HCT116 (cell line): ENCODE results near the gene TBC1D30. TPM values are rescaled to one million over a fixed set of nuclear protein-coding genes. Genes with fewer than 3 reads are reported as not detected.

Experiments used
- ATAC-seq: fragments of 200-7000 bp; cut with Tn5 transposase; 2 replicates; pipeline ENCODE4 v1.9.1; 2020; ENCODE audit warnings: mild to moderate bottlenecking, moderate library complexity
- BruUV-seq: library from RNA; stranded (reverse); fragments of 400-500 nt; replicated peaks from 2 replicates; lab custom pipeline; 2021; lab: Mats Ljungman, UMichigan
- CTCF ChIA-PET: fragments of 300-600 bp; sonication (Branson Sonifier 250); formaldehyde crosslinking; loops from one replicate; lab custom pipeline; 2021; ENCODE audit warnings: antibody characterized with exemption; lab: Charles Lee
- POLR2A ChIA-PET: fragments of 300-600, 350-600 bp; sonication (Branson Sonifier 250); formaldehyde crosslinking; loops from one replicate; lab custom pipeline; 2021; ENCODE audit warnings: antibody characterized with exemption; lab: Charles Lee
- RAD21 ChIA-PET, 2 experiments: fragments of 300-600 bp; sonication (Branson Sonifier 250); formaldehyde crosslinking; loops; one replicate each; lab custom pipeline; 2023; ENCODE audit warnings: low total read pairs in 2 of 2; ENCODE audit not compliant: uncharacterized antibody in 2 of 2, unreplicated experiment in 2 of 2, low non-redundant PET in 1 of 2; lab: Charles Lee
- DNase-seq: peaks from one replicate; pipeline ENCODE4 v3.0.0-alpha.2; 2010; ENCODE audit warnings: low read depth, low spot score
- H2AFZ ChIP-seq: fragments of 200-600 bp; shearing (Covaris generic), sonication (generic); 2 replicates; pipeline ENCODE4 v1.6.1; 2017; ENCODE audit warnings: low read depth, mixed run types, mixed read lengths, antibody characterized with exemption, low read length; ENCODE audit not compliant: poor library complexity, severe bottlenecking
- H3K27ac ChIP-seq: 2 replicates; pipeline ENCODE4 v1.5.1; 2012; ENCODE audit warnings: low read depth, low read length
- H3K27me3 ChIP-seq: fragments of 200-600 bp; sonication (generic); 2 replicates; pipeline ENCODE4 v1.6.1; 2016; ENCODE audit warnings: mixed run types, low read length, mixed read lengths; ENCODE audit not compliant: insufficient read depth
- H3K36me3 ChIP-seq, 2 experiments: fragments of 200-500 bp in 1 of 2; fragments of 200-600 bp in 1 of 2; sonication (Bioruptor generic) in 1 of 2; sonication (generic) in 1 of 2; 2 replicates each; pipeline versions ENCODE4 v1.5.1 to v1.6.1; 2014 to 2016; ENCODE audit warnings: low read length in 2 of 2, inconsistent platforms in 1 of 2, mixed read lengths in 1 of 2, mixed run types in 1 of 2; ENCODE audit not compliant: insufficient read depth in 2 of 2, control insufficient read depth in 1 of 2
- H3K4me1 ChIP-seq, 2 experiments: fragments of 200-600 bp in 1 of 2; sonication (generic) in 1 of 2; 2 replicates each; pipeline versions ENCODE4 v1.5.1 to v1.6.1; 2012 to 2017; ENCODE audit warnings: low read length in 2 of 2, inconsistent platforms in 1 of 2, mild to moderate bottlenecking in 1 of 2, mixed read lengths in 1 of 2, mixed run types in 1 of 2, moderate library complexity in 1 of 2; ENCODE audit not compliant: insufficient read depth in 2 of 2, control insufficient read depth in 1 of 2
- H3K4me2 ChIP-seq: fragments of 200-600 bp; sonication (generic); 2 replicates; pipeline ENCODE4 v1.6.1; 2017; ENCODE audit warnings: mixed run types, low read length, mixed read lengths
- H3K4me3 ChIP-seq, 2 experiments: fragments of 200-600 bp in 1 of 2; sonication (generic) in 1 of 2; replicated peaks in 1 of 2; 2 replicates each; pipeline ENCODE4 v1.5.1; 2011 to 2016; ENCODE audit warnings: low read length in 2 of 2, control low read depth in 1 of 2, low read depth in 1 of 2, mild to moderate bottlenecking in 1 of 2, mixed read lengths in 1 of 2, mixed run types in 1 of 2
- H3K79me2 ChIP-seq: fragments of 200-600 bp; sonication (generic); 2 replicates; pipeline ENCODE4 v1.6.1; 2017; ENCODE audit warnings: mild to moderate bottlenecking, mixed run types, low read length, moderate library complexity, mixed read lengths; ENCODE audit not compliant: insufficient read depth
- H3K9ac ChIP-seq: fragments of 200-600 bp; sonication (generic); 2 replicates; pipeline ENCODE4 v1.6.1; 2016; ENCODE audit warnings: low read length, mixed read lengths
- H3K9me2 ChIP-seq: fragments of 200-600 bp; sonication (generic), shearing (Covaris generic); 2 replicates; pipeline ENCODE4 v1.6.1; 2017; ENCODE audit warnings: mixed run types, mild to moderate bottlenecking, moderate library complexity; ENCODE audit not compliant: insufficient read depth
- H3K9me3 ChIP-seq, 2 experiments: fragments of 200-500 bp in 1 of 2; fragments of 200-600 bp in 1 of 2; sonication (Bioruptor generic) in 1 of 2; sonication (generic) in 1 of 2; 2 replicates each; pipeline ENCODE4 v1.6.1; 2014 to 2017; ENCODE audit warnings: low read length in 2 of 2, mixed read lengths in 2 of 2, inconsistent platforms in 1 of 2, low read depth in 1 of 2, mild to moderate bottlenecking in 1 of 2, mixed run types in 1 of 2, moderate library complexity in 1 of 2; ENCODE audit not compliant: control insufficient read depth in 1 of 2, insufficient read depth in 1 of 2
- H4K20me1 ChIP-seq: fragments of 200-600 bp; sonication (generic), shearing (Covaris generic); 2 replicates; pipeline ENCODE4 v1.6.1; 2017; ENCODE audit warnings: mixed run types, mild to moderate bottlenecking, moderate library complexity; ENCODE audit not compliant: insufficient read depth
- ATF3 ChIP-seq: IDR thresholded peaks from 2 replicates; pipeline ENCODE4 v1.6.1; 2012
- CBX3 ChIP-seq: IDR thresholded peaks from 2 replicates; pipeline ENCODE4 v1.6.1; 2012; ENCODE audit warnings: low read depth
- CEBPB ChIP-seq: IDR thresholded peaks from 2 replicates; pipeline ENCODE4 v1.6.1; 2012; ENCODE audit warnings: low read depth
- ELF1 ChIP-seq: IDR thresholded peaks from 2 replicates; pipeline ENCODE4 v1.6.1; 2012; ENCODE audit warnings: low read depth, borderline replicate concordance
- EZH2 ChIP-seq: fragments of 200-600 bp; sonication (generic); IDR thresholded peaks from 2 replicates; pipeline ENCODE4 v1.6.1; 2017; ENCODE audit warnings: antibody characterized with exemption, mixed run types
- EZH2phosphoT487 ChIP-seq: fragments of 200-600 bp; IDR thresholded peaks from 2 replicates; pipeline ENCODE4 v1.6.1; 2018; ENCODE audit warnings: antibody characterized with exemption, borderline replicate concordance
- FOSL1 ChIP-seq: IDR thresholded peaks from 2 replicates; pipeline ENCODE4 v1.6.1; 2012; ENCODE audit warnings: low read depth
- JUND ChIP-seq: IDR thresholded peaks from 2 replicates; pipeline ENCODE4 v1.6.1; 2012
- MAX ChIP-seq: IDR thresholded peaks from 2 replicates; pipeline ENCODE4 v1.6.1; 2012
- POLR2A ChIP-seq: IDR thresholded peaks from 2 replicates; pipeline ENCODE4 v1.7.0; 2011; ENCODE audit warnings: borderline replicate concordance; ENCODE audit not compliant: insufficient read depth, insufficient read length; ENCODE audit errors: extremely low read depth
- POLR2AphosphoS5 ChIP-seq: IDR thresholded peaks from 2 replicates; pipeline ENCODE4 v1.6.1; 2011; ENCODE audit warnings: mild to moderate bottlenecking, low read depth, low read length, moderate library complexity
- REST ChIP-seq: IDR thresholded peaks from 2 replicates; pipeline ENCODE4 v1.6.1; 2012; ENCODE audit warnings: low read depth
- SIN3A ChIP-seq: IDR thresholded peaks from 2 replicates; pipeline ENCODE4 v1.6.1; 2012; ENCODE audit warnings: low read depth
- SP1 ChIP-seq: IDR thresholded peaks from 2 replicates; pipeline ENCODE4 v1.6.1; 2012; ENCODE audit warnings: low read depth
- SRF ChIP-seq: IDR thresholded peaks from 2 replicates; pipeline ENCODE4 v1.6.1; 2012; ENCODE audit warnings: low read depth
- TCF7L2 ChIP-seq: IDR thresholded peaks from 2 replicates; pipeline ENCODE4 v1.7.0; 2011; ENCODE audit warnings: borderline replicate concordance, inconsistent platforms; ENCODE audit not compliant: insufficient read depth, insufficient read length; ENCODE audit errors: extremely low read depth
- YY1 ChIP-seq: IDR thresholded peaks from 2 replicates; pipeline ENCODE4 v1.6.1; 2011; ENCODE audit warnings: low read length, low read depth, moderate library complexity, mild to moderate bottlenecking; ENCODE audit not compliant: insufficient replicate concordance; ENCODE audit errors: extremely low read depth
- ZBTB33 ChIP-seq: IDR thresholded peaks from 2 replicates; pipeline ENCODE4 v1.6.1; 2011; ENCODE audit warnings: mild to moderate bottlenecking, low read length, moderate library complexity; ENCODE audit not compliant: insufficient replicate concordance; ENCODE audit errors: extremely low read depth
- intact Hi-C: fragments of 100-400 bp; cut with micrococcal nuclease; formaldehyde crosslinking; loops from 2 replicates; pipeline ENCODE4 v1.10.0; 2022
- total RNA-seq: library from RNA; stranded (reverse); gene quantifications from one replicate; pipeline ENCODE4 v1.2.1, GENCODE V29; 2021; ENCODE audit not compliant: unreplicated experiment

TBC1D30 gene
- total RNA-seq, 1 experiment from 2014 or later: 24.1 TPM

- H4K20me1 ChIP-seq: no peaks in the 10 kb centered on the region
- no peaks in the 10 kb centered on the region for H3K36me3 ChIP-seq
- BruUV-seq: no TSS peak
- no peak overlapping the region for H2AFZ ChIP-seq
- H3K4me3 ChIP-seq: no peak overlapping the region
- TF ChIP-seq REST (no peak), MAX (no peak), JUND (no peak), POLR2AphosphoS5 (no peak), YY1 (no peak), SRF (no peak), SIN3A (no peak), EZH2phosphoT487 (no peak), POLR2A (no peak), CEBPB (no peak), FOSL1 (no peak), SP1 (no peak), ATF3 (no peak), ZBTB33 (no peak), TCF7L2 (no peak), ELF1 (no peak), CBX3 (no peak), EZH2 (no peak)
- no peak overlapping the region for H3K9ac ChIP-seq
- intact Hi-C loops: no loop called here
- peaks cover 0 to 16% of the 10 kb centered on the region in 2 experiments; a peak in 2 of 4 replicates for H3K4me1 ChIP-seq
- ChIA-PET POLR2A (no interaction called here), RAD21 (no interaction called here), CTCF (interaction anchor here (3.6 kb wide), 1 partner anchor 13 kb away, joined by 23 read pairs; no protein-coding TSS in a partner anchor)
- ATAC-seq (no peak), DNase-seq (no peak)
- H3K9me3 ChIP-seq: no peaks in the 10 kb centered on the region
- H3K9me2 ChIP-seq: no peaks in the 10 kb centered on the region
- H3K79me2 ChIP-seq: peaks cover 24% of the 10 kb centered on the region
- H3K27me3 ChIP-seq: no peaks in the 10 kb centered on the region
- H3K27ac ChIP-seq: no peak overlapping the region
- H3K4me2 ChIP-seq: no peak overlapping the region
Observed at GRCh38 chr12:64814432-64814831, 10.0 kb upstream of the TBC1D30 start.
